Measurements from ENCODE around the gene SEC23A. TPM values are rescaled to one million over a fixed set of nuclear protein-coding genes. Genes with fewer than 3 reads are reported as not detected.

SEC23A gene
- total and polyA plus RNA-seq, 2 of the 8 experiments (the other 6 are each of a cell fraction or from before 2014, with no cell fraction given) = 30.9 to 58.2 TPM

DNA sequence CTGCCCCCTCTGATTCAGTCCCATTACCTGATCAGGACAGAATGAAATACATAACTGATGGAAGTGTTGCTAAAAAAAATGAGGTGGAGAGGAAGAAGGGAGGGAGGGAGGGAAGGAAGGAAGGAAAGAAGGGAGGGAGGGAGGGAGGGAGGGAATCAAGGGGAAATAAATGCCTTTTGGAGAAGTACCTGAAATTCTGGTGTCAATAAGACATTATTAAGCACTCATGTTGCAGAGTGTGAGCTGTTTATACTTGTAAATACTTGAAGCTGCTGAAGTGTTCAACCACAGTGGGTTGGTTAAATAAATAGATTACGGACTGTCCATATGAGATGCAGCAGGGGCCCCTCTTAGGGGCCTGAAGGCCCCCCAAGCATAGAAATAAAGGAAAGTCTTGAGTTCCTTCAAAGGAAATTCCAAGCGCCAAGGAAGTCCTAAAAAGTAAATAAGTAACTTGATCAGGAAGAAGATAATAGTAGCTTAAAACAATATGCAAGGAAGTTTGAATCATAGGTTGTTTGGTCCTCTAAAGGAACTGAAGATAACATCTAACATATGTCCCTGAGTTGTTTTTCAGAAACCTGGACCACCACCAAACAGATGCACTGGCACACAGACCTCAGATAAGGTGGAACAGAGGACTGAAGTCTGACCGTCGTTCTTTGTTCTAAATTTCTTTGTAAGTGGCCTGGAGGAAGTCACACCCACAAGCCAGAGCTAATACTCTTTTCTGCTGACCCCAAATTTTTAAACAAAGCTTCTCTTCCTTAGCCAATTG is 110.8 kb downstream of the SEC23A start (continued):
- no peak for TF ChIP-seq MAX (IDR thresholded peaks at IDR 0.05)
- TF ChIP-seq RBBP5 (IDR thresholded peaks at IDR 0.05; ENCODE audit: borderline replicate concordance, low read depth, low read length) = no peak
- no peak for TF ChIP-seq SAP30 (IDR thresholded peaks at IDR 0.05; ENCODE audit: insufficient read depth, insufficient replicate concordance, low read length)
- no peak for TF ChIP-seq PHF8 (conservative IDR thresholded peaks at IDR 0.05; ENCODE audit: low read depth, low read length)
- TF ChIP-seq, protein P1, sequence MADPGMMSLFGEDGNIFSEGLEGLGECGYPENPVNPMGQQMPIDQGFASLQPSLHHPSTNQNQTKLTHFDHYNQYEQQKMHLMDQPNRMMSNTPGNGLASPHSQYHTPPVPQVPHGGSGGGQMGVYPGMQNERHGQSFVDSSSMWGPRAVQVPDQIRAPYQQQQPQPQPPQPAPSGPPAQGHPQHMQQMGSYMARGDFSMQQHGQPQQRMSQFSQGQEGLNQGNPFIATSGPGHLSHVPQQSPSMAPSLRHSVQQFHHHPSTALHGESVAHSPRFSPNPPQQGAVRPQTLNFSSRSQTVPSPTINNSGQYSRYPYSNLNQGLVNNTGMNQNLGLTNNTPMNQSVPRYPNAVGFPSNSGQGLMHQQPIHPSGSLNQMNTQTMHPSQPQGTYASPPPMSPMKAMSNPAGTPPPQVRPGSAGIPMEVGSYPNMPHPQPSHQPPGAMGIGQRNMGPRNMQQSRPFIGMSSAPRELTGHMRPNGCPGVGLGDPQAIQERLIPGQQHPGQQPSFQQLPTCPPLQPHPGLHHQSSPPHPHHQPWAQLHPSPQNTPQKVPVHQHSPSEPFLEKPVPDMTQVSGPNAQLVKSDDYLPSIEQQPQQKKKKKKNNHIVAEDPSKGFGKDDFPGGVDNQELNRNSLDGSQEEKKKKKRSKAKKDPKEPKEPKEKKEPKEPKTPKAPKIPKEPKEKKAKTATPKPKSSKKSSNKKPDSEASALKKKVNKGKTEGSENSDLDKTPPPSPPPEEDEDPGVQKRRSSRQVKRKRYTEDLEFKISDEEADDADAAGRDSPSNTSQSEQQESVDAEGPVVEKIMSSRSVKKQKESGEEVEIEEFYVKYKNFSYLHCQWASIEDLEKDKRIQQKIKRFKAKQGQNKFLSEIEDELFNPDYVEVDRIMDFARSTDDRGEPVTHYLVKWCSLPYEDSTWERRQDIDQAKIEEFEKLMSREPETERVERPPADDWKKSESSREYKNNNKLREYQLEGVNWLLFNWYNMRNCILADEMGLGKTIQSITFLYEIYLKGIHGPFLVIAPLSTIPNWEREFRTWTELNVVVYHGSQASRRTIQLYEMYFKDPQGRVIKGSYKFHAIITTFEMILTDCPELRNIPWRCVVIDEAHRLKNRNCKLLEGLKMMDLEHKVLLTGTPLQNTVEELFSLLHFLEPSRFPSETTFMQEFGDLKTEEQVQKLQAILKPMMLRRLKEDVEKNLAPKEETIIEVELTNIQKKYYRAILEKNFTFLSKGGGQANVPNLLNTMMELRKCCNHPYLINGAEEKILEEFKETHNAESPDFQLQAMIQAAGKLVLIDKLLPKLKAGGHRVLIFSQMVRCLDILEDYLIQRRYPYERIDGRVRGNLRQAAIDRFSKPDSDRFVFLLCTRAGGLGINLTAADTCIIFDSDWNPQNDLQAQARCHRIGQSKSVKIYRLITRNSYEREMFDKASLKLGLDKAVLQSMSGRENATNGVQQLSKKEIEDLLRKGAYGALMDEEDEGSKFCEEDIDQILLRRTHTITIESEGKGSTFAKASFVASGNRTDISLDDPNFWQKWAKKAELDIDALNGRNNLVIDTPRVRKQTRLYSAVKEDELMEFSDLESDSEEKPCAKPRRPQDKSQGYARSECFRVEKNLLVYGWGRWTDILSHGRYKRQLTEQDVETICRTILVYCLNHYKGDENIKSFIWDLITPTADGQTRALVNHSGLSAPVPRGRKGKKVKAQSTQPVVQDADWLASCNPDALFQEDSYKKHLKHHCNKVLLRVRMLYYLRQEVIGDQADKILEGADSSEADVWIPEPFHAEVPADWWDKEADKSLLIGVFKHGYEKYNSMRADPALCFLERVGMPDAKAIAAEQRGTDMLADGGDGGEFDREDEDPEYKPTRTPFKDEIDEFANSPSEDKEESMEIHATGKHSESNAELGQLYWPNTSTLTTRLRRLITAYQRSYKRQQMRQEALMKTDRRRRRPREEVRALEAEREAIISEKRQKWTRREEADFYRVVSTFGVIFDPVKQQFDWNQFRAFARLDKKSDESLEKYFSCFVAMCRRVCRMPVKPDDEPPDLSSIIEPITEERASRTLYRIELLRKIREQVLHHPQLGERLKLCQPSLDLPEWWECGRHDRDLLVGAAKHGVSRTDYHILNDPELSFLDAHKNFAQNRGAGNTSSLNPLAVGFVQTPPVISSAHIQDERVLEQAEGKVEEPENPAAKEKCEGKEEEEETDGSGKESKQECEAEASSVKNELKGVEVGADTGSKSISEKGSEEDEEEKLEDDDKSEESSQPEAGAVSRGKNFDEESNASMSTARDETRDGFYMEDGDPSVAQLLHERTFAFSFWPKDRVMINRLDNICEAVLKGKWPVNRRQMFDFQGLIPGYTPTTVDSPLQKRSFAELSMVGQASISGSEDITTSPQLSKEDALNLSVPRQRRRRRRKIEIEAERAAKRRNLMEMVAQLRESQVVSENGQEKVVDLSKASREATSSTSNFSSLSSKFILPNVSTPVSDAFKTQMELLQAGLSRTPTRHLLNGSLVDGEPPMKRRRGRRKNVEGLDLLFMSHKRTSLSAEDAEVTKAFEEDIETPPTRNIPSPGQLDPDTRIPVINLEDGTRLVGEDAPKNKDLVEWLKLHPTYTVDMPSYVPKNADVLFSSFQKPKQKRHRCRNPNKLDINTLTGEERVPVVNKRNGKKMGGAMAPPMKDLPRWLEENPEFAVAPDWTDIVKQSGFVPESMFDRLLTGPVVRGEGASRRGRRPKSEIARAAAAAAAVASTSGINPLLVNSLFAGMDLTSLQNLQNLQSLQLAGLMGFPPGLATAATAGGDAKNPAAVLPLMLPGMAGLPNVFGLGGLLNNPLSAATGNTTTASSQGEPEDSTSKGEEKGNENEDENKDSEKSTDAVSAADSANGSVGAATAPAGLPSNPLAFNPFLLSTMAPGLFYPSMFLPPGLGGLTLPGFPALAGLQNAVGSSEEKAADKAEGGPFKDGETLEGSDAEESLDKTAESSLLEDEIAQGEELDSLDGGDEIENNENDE (IDR thresholded peaks at IDR 0.05; ENCODE audit: insufficient replicate concordance, low read length) = no peak
- TF ChIP-seq ATF3 (IDR thresholded peaks at IDR 0.05; ENCODE audit: insufficient read depth, low read depth, low read length) = no peak
- no peak for TF ChIP-seq KDM4A (IDR thresholded peaks at IDR 0.05; ENCODE audit: low read depth, low read length, severe bottlenecking)

Data from H1 (cell line).